22Rv1 (cell line): Measurements from ENCODE around the gene USP44.

ENCODE experiments used
- H3K27ac ChIP-seq: fragments of 450-650 bp; 2 replicates; pipeline ENCODE4 v1.5.1; 2017
- CTCF ChIP-seq: fragments of 450-650 bp; IDR thresholded peaks from 2 replicates; pipeline ENCODE4 v1.5.1; 2017; ENCODE audit warnings: mild to moderate bottlenecking
- ZFX ChIP-seq: fragments of 450-650 bp; IDR thresholded peaks from 2 replicates; pipeline ENCODE4 v1.6.1; 2017; ENCODE audit warnings: antibody characterized with exemption, borderline replicate concordance

Gene USP44

GRCh38 chr12:95509300-95509699, 42.0 kb downstream of the USP44 start:
- no peak overlapping the region for H3K27ac ChIP-seq
- TF ChIP-seq ZFX (no peak), CTCF (no peak)

- no peak overlapping the region for H3K27ac ChIP-seq
- no peak for TF ChIP-seq ZFX
- TF ChIP-seq CTCF: no peak
These were observed 44.4 kb downstream of the USP44 start for GRCh38 chr12:95506707-95507523.

- H3K27ac ChIP-seq: no peak overlapping the region
- no peak for TF ChIP-seq CTCF
- no peak for TF ChIP-seq ZFX
These were observed 46.2 kb downstream of the USP44 start for GRCh38 chr12:95505039-95505438.

- H3K27ac ChIP-seq: no peak overlapping the region
- TF ChIP-seq ZFX: no peak
These were observed 47.1 kb downstream of the USP44 start for GRCh38 chr12:95504140-95504539.

- no peak for TF ChIP-seq CTCF
- TF ChIP-seq ZFX: no peak
- no peak overlapping the region for H3K27ac ChIP-seq
These were observed 51.5 kb downstream of the USP44 start for GRCh38 chr12:95499772-95500171.

GRCh38 chr12:95498968-95499367, 52.3 kb downstream of the USP44 start:
- TF ChIP-seq CTCF (no peak), ZFX (no peak)

GRCh38 chr12:95497031-95497430, 54.2 kb downstream of the USP44 start:
- TF ChIP-seq CTCF (no peak), ZFX (no peak)
- peak overlapping the region; percentile 12 for H3K27ac ChIP-seq

More at GRCh38 chr12:95498968-95499367, 52.3 kb downstream of the USP44 start:
- H3K27ac ChIP-seq: no peak overlapping the region
